ENCODE measurements around the gene CCDC169.
"Not testable (repeated sequence)": the region's sequence is repeated elsewhere in the genome, so short reads cannot be mapped to it uniquely, and the experiment has no call there.

CCDC169 gene

GRCh38 chr13:36331280-36331679 is 33.7 kb upstream of the CCDC169 start:
- DNase-seq (ENCODE audit: low read depth): no peak
- no peak for TF ChIP-seq CTCF (IDR thresholded peaks at IDR 0.05; ENCODE audit: control insufficient read depth, insufficient read depth, low read depth, low read length, missing control alignments)
- H3K4me3 ChIP-seq (ENCODE audit: control insufficient read depth, low read depth, low read length): no peak overlapping the region

GRCh38 chr13:36329361-36329760 is 31.7 kb upstream of the CCDC169 start:
- TF ChIP-seq CTCF (IDR thresholded peaks at IDR 0.05; ENCODE audit: control insufficient read depth, insufficient read depth, low read depth, low read length, missing control alignments): no peak
- no peak overlapping the region for H3K4me3 ChIP-seq (ENCODE audit: control insufficient read depth, low read depth, low read length)
- no peak for DNase-seq (ENCODE audit: low read depth)

- no peak for TF ChIP-seq CTCF (IDR thresholded peaks at IDR 0.05; ENCODE audit: control insufficient read depth, insufficient read depth, low read depth, low read length, missing control alignments)
- no peak for DNase-seq (ENCODE audit: low read depth)
- no peak overlapping the region for H3K4me3 ChIP-seq (ENCODE audit: control insufficient read depth, low read depth, low read length)
Measured at GRCh38 chr13:36328821-36329220, 31.2 kb upstream of the CCDC169 start.

DNA sequence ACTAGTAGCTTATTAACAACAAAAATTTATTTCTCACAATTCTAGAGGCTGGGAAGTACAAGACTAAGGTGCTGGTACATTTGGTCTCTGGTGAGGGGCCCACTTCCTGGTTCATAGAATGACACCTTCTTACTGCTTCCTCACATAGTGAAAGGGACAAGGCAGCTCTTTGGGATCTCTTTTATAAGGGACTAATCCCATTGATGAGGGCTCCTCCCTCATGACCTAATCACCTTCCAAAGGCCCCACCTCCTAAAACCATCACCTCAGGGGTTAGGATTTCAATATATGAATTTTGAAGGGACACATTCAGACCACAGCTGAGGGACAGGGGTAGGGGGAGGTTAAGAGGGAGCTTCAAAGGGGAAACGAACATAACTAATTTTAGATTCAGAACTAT is 28.3 kb upstream of the CCDC169 start:
- no peak for DNase-seq (ENCODE audit: low read depth)
- TF ChIP-seq CTCF (IDR thresholded peaks at IDR 0.05; ENCODE audit: control insufficient read depth, insufficient read depth, low read depth, low read length, missing control alignments): no peak
- no peak overlapping the region for H3K4me3 ChIP-seq (ENCODE audit: control insufficient read depth, low read depth, low read length)

- not testable (repeated sequence) for H3K4me3 ChIP-seq (ENCODE audit: control insufficient read depth, low read depth, low read length); DNase-seq (ENCODE audit: low read depth)
Measured at GRCh38 chr13:36324881-36325280, 27.3 kb upstream of the CCDC169 start.

DNA sequence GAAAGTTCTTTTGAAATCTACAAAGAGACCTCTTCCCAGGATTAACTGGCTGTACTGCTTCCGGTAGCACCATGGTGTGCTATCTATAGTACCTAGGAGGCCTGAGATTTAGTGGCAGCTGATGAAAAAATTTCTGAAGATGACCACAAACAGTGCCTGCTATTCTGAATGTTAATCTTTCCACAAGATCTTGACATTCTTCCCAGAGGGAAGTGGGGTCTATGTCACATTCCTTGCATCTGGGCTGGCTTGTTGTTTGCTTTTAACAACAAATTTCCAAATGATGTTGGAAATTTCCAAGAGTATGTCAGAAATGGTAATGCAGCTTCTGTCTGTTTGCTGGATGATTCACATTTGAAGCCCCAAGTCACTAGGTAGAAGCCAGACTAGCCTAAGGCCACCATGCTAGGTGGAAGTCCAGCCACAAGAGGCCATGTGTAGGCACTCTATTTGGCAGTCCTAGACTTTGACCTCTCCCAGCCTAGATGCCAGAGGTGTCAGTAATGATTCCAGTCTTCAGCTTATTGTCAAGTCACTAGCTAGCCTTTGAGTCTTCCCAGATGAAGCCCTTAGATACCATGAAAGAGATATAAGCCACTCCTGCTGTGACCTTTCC is 26.4 kb upstream of the CCDC169 start:
- DNase-seq (ENCODE audit: low read depth): peak; percentile 28
- H3K4me3 ChIP-seq (ENCODE audit: control insufficient read depth, low read depth, low read length): no peak overlapping the region
- TF ChIP-seq CTCF (IDR thresholded peaks at IDR 0.05; ENCODE audit: control insufficient read depth, insufficient read depth, low read depth, low read length, missing control alignments): no peak

- DNase-seq (ENCODE audit: low read depth): no peak
- H3K4me3 ChIP-seq (ENCODE audit: control insufficient read depth, low read depth, low read length): no peak overlapping the region
Measured at GRCh38 chr13:36323408-36323807, 25.8 kb upstream of the CCDC169 start.

DNA sequence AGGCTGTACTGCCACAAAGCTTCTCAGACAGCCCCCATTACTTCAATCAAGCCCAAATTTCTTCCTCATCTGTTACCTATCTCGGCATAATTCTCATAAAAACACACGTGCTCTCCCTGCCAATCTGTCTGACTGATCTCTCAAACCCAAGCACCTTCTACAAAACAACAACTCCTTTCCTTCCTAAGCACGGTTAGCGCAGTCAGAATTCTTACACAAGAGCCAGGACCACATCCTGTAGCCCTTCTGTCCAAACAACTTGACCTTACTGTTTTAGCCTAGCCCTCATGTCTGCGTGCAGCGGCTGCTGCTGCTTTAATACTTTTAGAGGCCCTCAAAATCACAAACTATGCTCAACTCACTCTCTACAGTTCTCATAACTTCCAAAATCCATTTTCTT is 22.2 kb upstream of the CCDC169 start:
- not testable (repeated sequence) for H3K4me3 ChIP-seq (ENCODE audit: control insufficient read depth, low read depth, low read length); DNase-seq (ENCODE audit: low read depth)

More at GRCh38 chr13:36323408-36323807, 25.8 kb upstream of the CCDC169 start:
- TF ChIP-seq CTCF (IDR thresholded peaks at IDR 0.05; ENCODE audit: control insufficient read depth, insufficient read depth, low read depth, low read length, missing control alignments): no peak
